ENCODE results near the gene POM121C.
"Not testable (repeated sequence)": the region's sequence is repeated elsewhere in the genome, so short reads cannot be mapped to it uniquely, and the experiment has no call there.

Gene POM121C

GRCh38 chr7:75404663-75405062 is 81.4 kb downstream of the POM121C start:
- not testable (repeated sequence) for H3K27ac ChIP-seq; H3K4me3 ChIP-seq (IDR thresholded peaks at IDR 0.05; ENCODE audit: insufficient read depth, low read depth, low read length); H3K4me1 ChIP-seq (ENCODE audit: low read depth, poor library complexity, severe bottlenecking); H2AFZ ChIP-seq (ENCODE audit: low read depth); H3K79me2 ChIP-seq (ENCODE audit: insufficient read depth, low read depth); H3K27me3 ChIP-seq (ENCODE audit: insufficient read depth, low read depth); H4K20me1 ChIP-seq (ENCODE audit: insufficient read depth); H3K9ac ChIP-seq; H3K4me2 ChIP-seq; H3K36me3 ChIP-seq (ENCODE audit: insufficient read depth)

GRCh38 chr7:75403455-75404443 is 82.3 kb downstream of the POM121C start:
- H3K4me1 ChIP-seq (ENCODE audit: low read depth, poor library complexity, severe bottlenecking); H3K4me2 ChIP-seq; H3K4me3 ChIP-seq (IDR thresholded peaks at IDR 0.05; ENCODE audit: insufficient read depth, low read depth, low read length); H3K79me2 ChIP-seq (ENCODE audit: insufficient read depth, low read depth); H4K20me1 ChIP-seq (ENCODE audit: insufficient read depth); H3K36me3 ChIP-seq (ENCODE audit: insufficient read depth); H2AFZ ChIP-seq (ENCODE audit: low read depth); H3K27me3 ChIP-seq (ENCODE audit: insufficient read depth, low read depth); H3K27ac ChIP-seq; H3K9ac ChIP-seq: not testable (repeated sequence)

DNA sequence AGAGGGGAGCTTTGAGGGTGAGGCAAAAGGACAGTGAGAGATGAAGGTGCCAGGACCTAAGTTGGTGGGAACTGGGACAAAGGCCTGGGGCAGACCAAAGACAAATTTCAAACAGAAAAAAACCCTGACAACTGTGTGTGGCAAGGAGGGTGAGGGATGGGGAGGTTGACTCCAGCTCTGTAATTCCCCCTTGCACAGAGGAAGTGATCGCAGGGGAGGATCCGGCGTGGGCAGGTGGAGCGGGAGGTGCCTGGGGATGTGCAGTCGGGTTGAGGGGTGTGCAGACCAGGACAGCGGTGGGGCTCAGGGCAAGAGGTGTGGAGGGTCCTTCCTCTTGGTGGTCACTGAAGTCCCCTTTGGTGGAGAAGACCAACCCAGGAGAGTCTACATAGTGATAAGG is 85.5 kb downstream of the POM121C start:
- not testable (repeated sequence) for H3K36me3 ChIP-seq (ENCODE audit: insufficient read depth); H4K20me1 ChIP-seq (ENCODE audit: insufficient read depth); H3K4me2 ChIP-seq; H2AFZ ChIP-seq (ENCODE audit: low read depth); H3K27me3 ChIP-seq (ENCODE audit: insufficient read depth, low read depth); H3K4me3 ChIP-seq (IDR thresholded peaks at IDR 0.05; ENCODE audit: insufficient read depth, low read depth, low read length); H3K79me2 ChIP-seq (ENCODE audit: insufficient read depth, low read depth); H3K27ac ChIP-seq; H3K9ac ChIP-seq; H3K4me1 ChIP-seq (ENCODE audit: low read depth, poor library complexity, severe bottlenecking)

- H3K4me3 ChIP-seq (IDR thresholded peaks at IDR 0.05; ENCODE audit: insufficient read depth, low read depth, low read length); H2AFZ ChIP-seq (ENCODE audit: low read depth); H3K4me1 ChIP-seq (ENCODE audit: low read depth, poor library complexity, severe bottlenecking); H4K20me1 ChIP-seq (ENCODE audit: insufficient read depth); H3K36me3 ChIP-seq (ENCODE audit: insufficient read depth); H3K9ac ChIP-seq; H3K4me2 ChIP-seq; H3K27ac ChIP-seq; H3K27me3 ChIP-seq (ENCODE audit: insufficient read depth, low read depth); H3K79me2 ChIP-seq (ENCODE audit: insufficient read depth, low read depth): not testable (repeated sequence)
Measured at GRCh38 chr7:75398771-75399700, 87.1 kb downstream of the POM121C start.

DNA sequence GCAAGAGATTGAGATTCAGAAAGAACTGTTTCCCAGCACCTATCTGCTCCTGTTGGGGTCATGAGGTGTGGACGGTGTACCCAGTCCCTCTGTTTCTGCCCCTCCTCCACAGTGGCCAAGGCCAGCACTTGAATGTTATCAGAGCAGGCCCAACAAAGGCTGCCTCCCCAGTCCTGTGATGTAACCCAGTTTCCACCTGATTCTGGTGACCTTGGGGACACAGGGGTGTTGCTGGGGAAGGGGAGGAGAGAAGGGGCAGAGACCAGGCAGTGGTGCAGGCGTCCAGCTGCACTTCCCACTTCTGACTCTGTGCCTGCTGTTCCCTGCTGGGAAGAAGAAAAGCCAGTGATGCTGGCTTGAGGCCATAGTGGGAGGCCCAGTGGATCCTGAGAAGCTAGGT is 88.2 kb downstream of the POM121C start:
- not testable (repeated sequence) for H3K9ac ChIP-seq; H3K27ac ChIP-seq; H3K4me2 ChIP-seq; H2AFZ ChIP-seq (ENCODE audit: low read depth); H3K4me3 ChIP-seq (IDR thresholded peaks at IDR 0.05; ENCODE audit: insufficient read depth, low read depth, low read length); H3K4me1 ChIP-seq (ENCODE audit: low read depth, poor library complexity, severe bottlenecking); H3K79me2 ChIP-seq (ENCODE audit: insufficient read depth, low read depth); H4K20me1 ChIP-seq (ENCODE audit: insufficient read depth); H3K36me3 ChIP-seq (ENCODE audit: insufficient read depth); H3K27me3 ChIP-seq (ENCODE audit: insufficient read depth, low read depth)

- H2AFZ ChIP-seq (ENCODE audit: low read depth); H3K4me3 ChIP-seq (IDR thresholded peaks at IDR 0.05; ENCODE audit: insufficient read depth, low read depth, low read length); H3K27ac ChIP-seq; H3K27me3 ChIP-seq (ENCODE audit: insufficient read depth, low read depth); H3K9ac ChIP-seq; H3K36me3 ChIP-seq (ENCODE audit: insufficient read depth); H3K4me2 ChIP-seq; H3K79me2 ChIP-seq (ENCODE audit: insufficient read depth, low read depth); H4K20me1 ChIP-seq (ENCODE audit: insufficient read depth); H3K4me1 ChIP-seq (ENCODE audit: low read depth, poor library complexity, severe bottlenecking): not testable (repeated sequence)
Measured at GRCh38 chr7:75395329-75395728, 90.8 kb downstream of the POM121C start, which contains the start of gene TRIM73. TSS of gene TRIM73 (plus strand) at chr7:75395629. CDS start at chr7:75398934, 3,305 bp downstream.

- not testable (repeated sequence) for H3K4me3 ChIP-seq (IDR thresholded peaks at IDR 0.05; ENCODE audit: insufficient read depth, low read depth, low read length); H3K27me3 ChIP-seq (ENCODE audit: insufficient read depth, low read depth); H3K36me3 ChIP-seq (ENCODE audit: insufficient read depth); H3K79me2 ChIP-seq (ENCODE audit: insufficient read depth, low read depth); H2AFZ ChIP-seq (ENCODE audit: low read depth); H3K4me1 ChIP-seq (ENCODE audit: low read depth, poor library complexity, severe bottlenecking); H3K9ac ChIP-seq; H4K20me1 ChIP-seq (ENCODE audit: insufficient read depth); H3K4me2 ChIP-seq; H3K27ac ChIP-seq
Measured at GRCh38 chr7:75393194-75393593, 92.9 kb downstream of the POM121C start.

DNA sequence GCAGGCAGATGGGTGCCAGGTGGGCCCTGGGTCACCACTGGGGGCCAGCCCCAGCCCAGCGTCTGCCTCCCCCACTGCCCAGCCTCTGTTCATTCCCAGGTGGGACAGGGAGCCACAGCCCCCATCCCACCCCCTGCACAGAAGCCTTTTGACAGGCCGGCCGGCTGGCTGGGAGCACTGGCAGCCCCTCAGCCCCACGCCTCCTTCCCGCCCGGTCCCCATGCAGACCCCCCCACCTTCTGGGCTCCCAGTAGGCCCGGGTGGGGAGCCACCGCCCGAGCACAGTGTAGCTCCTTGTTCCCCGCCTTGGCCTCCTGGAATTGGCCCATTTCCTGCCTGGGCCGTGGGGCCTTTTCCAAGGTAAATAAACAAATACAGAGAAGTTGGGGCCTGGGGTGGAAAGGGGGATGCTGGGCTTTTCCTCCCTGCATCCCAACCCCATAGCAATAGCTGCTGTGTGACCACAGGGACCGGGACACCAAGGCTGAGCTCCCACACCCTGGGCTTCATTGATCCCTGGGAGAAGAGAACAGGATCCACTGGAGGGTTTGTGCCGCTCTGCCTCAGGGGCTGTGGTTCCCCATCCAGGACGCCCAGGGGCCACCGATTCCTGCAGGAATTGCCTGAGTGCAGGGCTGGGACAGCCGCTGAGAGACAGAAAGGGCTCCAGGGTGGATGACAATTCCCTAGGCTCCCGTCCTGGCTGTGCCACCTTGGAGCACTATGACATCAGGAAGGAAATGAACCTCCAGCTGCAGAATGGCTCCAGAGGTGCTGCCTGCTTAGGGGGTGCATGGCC is 111.4 kb downstream of the POM121C start:
- not testable (repeated sequence) for H3K27ac ChIP-seq; H3K4me1 ChIP-seq (ENCODE audit: low read depth, poor library complexity, severe bottlenecking); H3K27me3 ChIP-seq (ENCODE audit: insufficient read depth, low read depth); H3K4me3 ChIP-seq (IDR thresholded peaks at IDR 0.05; ENCODE audit: insufficient read depth, low read depth, low read length); H3K9ac ChIP-seq; H3K79me2 ChIP-seq (ENCODE audit: insufficient read depth, low read depth); H3K36me3 ChIP-seq (ENCODE audit: insufficient read depth); H3K4me2 ChIP-seq; H4K20me1 ChIP-seq (ENCODE audit: insufficient read depth); H2AFZ ChIP-seq (ENCODE audit: low read depth)

DNA sequence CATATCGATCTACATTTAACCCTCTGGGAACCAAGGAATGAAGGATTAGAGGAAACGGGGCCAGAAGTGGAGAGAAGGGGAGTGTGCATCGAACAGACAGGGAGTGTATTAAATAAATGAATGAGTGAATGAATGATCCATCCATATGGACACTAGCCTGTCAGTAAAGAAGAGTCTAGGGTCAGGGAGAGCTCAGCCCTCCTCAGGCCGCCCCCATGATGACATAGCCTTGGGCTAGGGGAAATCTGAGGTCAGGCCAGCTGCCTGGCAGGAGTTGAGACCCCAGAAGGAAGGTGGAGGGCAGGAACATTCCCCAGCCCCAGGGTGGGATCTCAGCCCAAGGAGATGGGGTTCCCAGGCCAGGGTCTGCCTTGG is 112.0 kb downstream of the POM121C start:
- H3K4me2 ChIP-seq; H3K36me3 ChIP-seq (ENCODE audit: insufficient read depth); H3K4me1 ChIP-seq (ENCODE audit: low read depth, poor library complexity, severe bottlenecking); H2AFZ ChIP-seq (ENCODE audit: low read depth); H3K9ac ChIP-seq; H3K27ac ChIP-seq; H3K27me3 ChIP-seq (ENCODE audit: insufficient read depth, low read depth); H4K20me1 ChIP-seq (ENCODE audit: insufficient read depth); H3K79me2 ChIP-seq (ENCODE audit: insufficient read depth, low read depth); H3K4me3 ChIP-seq (IDR thresholded peaks at IDR 0.05; ENCODE audit: insufficient read depth, low read depth, low read length): not testable (repeated sequence)
